Spleen (tissue), 7 donors: Measurements from ENCODE around the gene PLA2G5.

ENCODE experiments used
- CTCF ChIP-seq, 11 experiments: fragments of 200-600 bp in 7 of 11; fragments of 450-650 bp in 4 of 11; sonication (generic) in 4 of 11; IDR thresholded peaks in 8 of 11; conservative IDR thresholded peaks in 3 of 11; 1 replicate in 7 of 11; 2 replicates in 4 of 11; pipeline versions ENCODE4 v1.4.0 to v1.8.0; 2016 to 2021; ENCODE audit warnings: antibody characterized with exemption in 11 of 11, inconsistent platforms in 4 of 11, mild to moderate bottlenecking in 1 of 11
- POLR2A ChIP-seq, 3 donors: fragments of 450-650 bp; IDR thresholded peaks; one replicate each; pipeline ENCODE4 v1.5.1; 2017; ENCODE audit warnings: antibody characterized with exemption in 3 of 3, mild to moderate bottlenecking in 1 of 3
- donor health status: DM: no; HTN: no; CAD: no; lungs with moderate emphysema.
- donor health status: DM: no; HTN: no; CAD: no.
- donor health status: DM: no; HTN: no; CAD: no.

GRCh38 chr1:20102875-20103274, 32.9 kb downstream of the PLA2G5 start:
- no peak for TF ChIP-seq CTCF (IDR thresholded peaks at IDR 0.05 in 8 of 11, conservative IDR thresholded peaks at IDR 0.05 in 3 of 11)
- no peak for TF ChIP-seq POLR2A (IDR thresholded peaks at IDR 0.05)
